Mesodermal cell (in vitro differentiated cells): Measurements from ENCODE around the gene SPDYE2.
"Not testable (repeated sequence)": the region's sequence is repeated elsewhere in the genome, so short reads cannot be mapped to it uniquely, and the experiment has no call there.

Source experiments
- H3K27ac ChIP-seq: 2 replicates; pipeline ENCODE4 v1.7.0; 2013; ENCODE audit warnings: mild to moderate bottlenecking, low read depth, low read length, moderate library complexity; ENCODE audit not compliant: severe bottlenecking
- H3K36me3 ChIP-seq: 2 replicates; pipeline ENCODE4 v1.7.1; 2013; ENCODE audit warnings: mild to moderate bottlenecking, low read length, moderate library complexity; ENCODE audit not compliant: control insufficient read depth, insufficient read depth
- H3K4me1 ChIP-seq: one replicate; pipeline ENCODE4 v1.7.1; 2013; ENCODE audit warnings: mild to moderate bottlenecking, low read length; ENCODE audit not compliant: insufficient read depth, control insufficient read depth, poor library complexity, severe bottlenecking
- H3K4me3 ChIP-seq: 2 replicates; pipeline ENCODE4 v1.7.0; 2013; ENCODE audit warnings: low read length, control low read depth, mild to moderate bottlenecking; ENCODE audit not compliant: insufficient read depth, poor library complexity, severe bottlenecking; ENCODE audit errors: extremely low read depth
- H3K9me3 ChIP-seq: 2 replicates; pipeline ENCODE4 v1.7.1; 2013; ENCODE audit warnings: mild to moderate bottlenecking, low read length, moderate library complexity; ENCODE audit not compliant: control insufficient read depth
- WGBS, 2 experiments: methylation state at CpG; one replicate each; pipeline ENCODE4 v1.1.5; 2013; ENCODE audit warnings: missing lambda C conversion rate in 2 of 2; ENCODE audit not compliant: insufficient coverage in 2 of 2; 5-methylcytosine and 5-hydroxymethylcytosine counted together

SPDYE2 gene

GRCh38 chr7:102578486-102578885 lies 27.5 kb downstream of the SPDYE2 start:
- H3K4me1 ChIP-seq, H3K4me3 ChIP-seq, H3K36me3 ChIP-seq, H3K9me3 ChIP-seq, H3K27ac ChIP-seq: not testable (repeated sequence)
- WGBS, 2 experiments: no CpG with 5 or more reads among the region's 5 CpGs

GRCh38 chr7:102581722-102582121 lies 30.7 kb downstream of the SPDYE2 start:
- not testable (repeated sequence) for H3K4me1 ChIP-seq, H3K36me3 ChIP-seq, H3K4me3 ChIP-seq, H3K9me3 ChIP-seq, H3K27ac ChIP-seq
- WGBS, 2 experiments: no CpG with 5 or more reads among the region's 5 CpGs

- WGBS, 2 experiments: no CpG with 5 or more reads among the region's 5 CpGs
- H3K9me3 ChIP-seq, H3K4me1 ChIP-seq, H3K27ac ChIP-seq, H3K4me3 ChIP-seq, H3K36me3 ChIP-seq: not testable (repeated sequence)
These were observed 32.5 kb downstream of the SPDYE2 start for GRCh38 chr7:102583495-102583894.

- H3K9me3 ChIP-seq, H3K4me3 ChIP-seq, H3K36me3 ChIP-seq, H3K4me1 ChIP-seq, H3K27ac ChIP-seq: not testable (repeated sequence)
- no CpG with 5 or more reads among the region's 9 CpGs for WGBS, 2 experiments
These were observed 38.8 kb downstream of the SPDYE2 start for GRCh38 chr7:102589857-102590256.

GRCh38 chr7:102592477-102593019 lies 41.5 kb downstream of the SPDYE2 start:
- H3K4me3 ChIP-seq, H3K4me1 ChIP-seq, H3K9me3 ChIP-seq, H3K27ac ChIP-seq, H3K36me3 ChIP-seq: not testable (repeated sequence)
- WGBS, 2 experiments: no CpG with 5 or more reads among the region's 26 CpGs

GRCh38 chr7:102593637-102594334 lies 42.8 kb downstream of the SPDYE2 start:
- H3K9me3 ChIP-seq, H3K27ac ChIP-seq, H3K4me1 ChIP-seq, H3K36me3 ChIP-seq, H3K4me3 ChIP-seq: not testable (repeated sequence)
- no CpG with 5 or more reads among the region's 68 CpGs for WGBS, 2 experiments

- H3K36me3 ChIP-seq, H3K27ac ChIP-seq, H3K9me3 ChIP-seq, H3K4me1 ChIP-seq, H3K4me3 ChIP-seq: not testable (repeated sequence)
- 91 to 100% methylated on average over 2 to 3 of the region's 10 CpGs for WGBS, 2 experiments
These were observed 45.0 kb downstream of the SPDYE2 start for GRCh38 chr7:102596036-102596435.

- H3K27ac ChIP-seq, H3K36me3 ChIP-seq, H3K4me1 ChIP-seq, H3K9me3 ChIP-seq, H3K4me3 ChIP-seq: not testable (repeated sequence)
- WGBS, 2 experiments: no CpG with 5 or more reads among the region's 9 CpGs
These were observed 48.7 kb downstream of the SPDYE2 start for GRCh38 chr7:102599699-102600098.

- not testable (repeated sequence) for H3K36me3 ChIP-seq, H3K4me1 ChIP-seq, H3K4me3 ChIP-seq, H3K27ac ChIP-seq, H3K9me3 ChIP-seq
- WGBS, 2 experiments: no CpG with 5 or more reads among the region's 12 CpGs
These were observed 51.3 kb downstream of the SPDYE2 start for GRCh38 chr7:102602317-102602716.

GRCh38 chr7:102604431-102605145 lies 53.6 kb downstream of the SPDYE2 start:
- H3K4me1 ChIP-seq, H3K4me3 ChIP-seq, H3K36me3 ChIP-seq, H3K9me3 ChIP-seq, H3K27ac ChIP-seq: not testable (repeated sequence)
- no CpG with 5 or more reads among the region's 19 CpGs for WGBS, 2 experiments

- not testable (repeated sequence) for H3K27ac ChIP-seq, H3K36me3 ChIP-seq, H3K9me3 ChIP-seq, H3K4me1 ChIP-seq, H3K4me3 ChIP-seq
- no CpG with 5 or more reads among the region's 5 CpGs for WGBS, 2 experiments
These were observed 55.8 kb downstream of the SPDYE2 start for GRCh38 chr7:102606848-102607247.
